ENCODE results near the gene LSP1.

GRCh38 chr11:1879342-1879940 is 26.6 kb downstream of the LSP1 start:
- TF ChIP-seq, protein P1, sequence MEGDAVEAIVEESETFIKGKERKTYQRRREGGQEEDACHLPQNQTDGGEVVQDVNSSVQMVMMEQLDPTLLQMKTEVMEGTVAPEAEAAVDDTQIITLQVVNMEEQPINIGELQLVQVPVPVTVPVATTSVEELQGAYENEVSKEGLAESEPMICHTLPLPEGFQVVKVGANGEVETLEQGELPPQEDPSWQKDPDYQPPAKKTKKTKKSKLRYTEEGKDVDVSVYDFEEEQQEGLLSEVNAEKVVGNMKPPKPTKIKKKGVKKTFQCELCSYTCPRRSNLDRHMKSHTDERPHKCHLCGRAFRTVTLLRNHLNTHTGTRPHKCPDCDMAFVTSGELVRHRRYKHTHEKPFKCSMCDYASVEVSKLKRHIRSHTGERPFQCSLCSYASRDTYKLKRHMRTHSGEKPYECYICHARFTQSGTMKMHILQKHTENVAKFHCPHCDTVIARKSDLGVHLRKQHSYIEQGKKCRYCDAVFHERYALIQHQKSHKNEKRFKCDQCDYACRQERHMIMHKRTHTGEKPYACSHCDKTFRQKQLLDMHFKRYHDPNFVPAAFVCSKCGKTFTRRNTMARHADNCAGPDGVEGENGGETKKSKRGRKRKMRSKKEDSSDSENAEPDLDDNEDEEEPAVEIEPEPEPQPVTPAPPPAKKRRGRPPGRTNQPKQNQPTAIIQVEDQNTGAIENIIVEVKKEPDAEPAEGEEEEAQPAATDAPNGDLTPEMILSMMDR (IDR thresholded peaks at IDR 0.05): no peak
- no peak for TF ChIP-seq POLR2A (IDR thresholded peaks at IDR 0.05)
- no peak for TF ChIP-seq POLR2AphosphoS5 (IDR thresholded peaks at IDR 0.05)

Measured in stomach (tissue), 4 donors.